Testis (tissue), 3 donors: Measurements from ENCODE around the gene METTL27. TPM values are rescaled to one million over a fixed set of nuclear protein-coding genes. Genes with fewer than 3 reads are reported as not detected.

Experiments used
- DNase-seq: peaks from one replicate; pipeline ENCODE4 v3.0.0-alpha.2; 2019
- H3K27ac ChIP-seq, 2 donors: fragments of 200-600 bp; sonication (generic); one replicate each; pipeline ENCODE4 v1.5.1; 2019
- H3K27me3 ChIP-seq: fragments of 200-600 bp; sonication (generic); one replicate; pipeline ENCODE4 v1.5.1; 2019
- H3K36me3 ChIP-seq: fragments of 200-600 bp; sonication (generic); one replicate; pipeline ENCODE4 v1.5.1; 2017; ENCODE audit warnings: low read depth; ENCODE audit errors: missing control alignments
- H3K4me1 ChIP-seq: fragments of 200-600 bp; sonication (generic); one replicate; pipeline ENCODE4 v1.5.1; 2019
- H3K4me3 ChIP-seq, 2 donors: fragments of 200-600 bp; sonication (generic); one replicate each; pipeline ENCODE4 v1.5.1; 2017 to 2019
- H3K9me3 ChIP-seq: fragments of 200-600 bp; sonication (generic); one replicate; pipeline ENCODE4 v1.5.1; 2017
- POLR2A ChIP-seq: fragments of 450-650 bp; IDR thresholded peaks from one replicate; pipeline ENCODE4 v1.6.1; 2017; ENCODE audit warnings: antibody characterized with exemption, mild to moderate bottlenecking, moderate library complexity
- WGBS, 2 donors: methylation state at CpG; one replicate each; pipeline ENCODE4 v1.1.5; 2018; 5-methylcytosine and 5-hydroxymethylcytosine counted together
- intact Hi-C: fragments of 100-400 bp; cut with DNase I; formaldehyde crosslinking; loops from one replicate; pipeline ENCODE4 v1.15.1; 2023; ENCODE audit warnings: low total_unique reads
- polyA plus RNA-seq: library from polyadenylated mRNA; stranded (reverse); fragments of 350-450 nt; fragmentation: Illumina TruSeq; extraction: RNeasy Lipid Tissue Mini Kit (QIAGEN cat#74804); gene quantifications from one replicate; pipeline ENCODE4 v1.2.3, GENCODE V29; 2014; ENCODE audit warnings: low read depth, low replicate concordance; ENCODE audit not compliant: insufficient read depth
- total RNA-seq, 2 donors: library from RNA; depleted of rRNA; stranded (reverse); fragments of >200 nt; gene quantifications; one replicate each; pipeline ENCODE4 v1.2.3, GENCODE V29; 2016
- TF ChIP-seq, protein P1 (sequence below), 3 experiments: fragments of 450-650 bp in 2 of 3; fragments of 200-600 bp in 1 of 3; sonication (generic) in 1 of 3; IDR thresholded peaks; one replicate each; pipeline ENCODE4 v1.5.1; 2016 to 2019; ENCODE audit warnings: antibody characterized with exemption in 3 of 3, mild to moderate bottlenecking in 2 of 3, moderate library complexity in 1 of 3

The METTL27 gene
- total and polyA plus RNA-seq, 3 donors from 2014 or later = 3.5 to 5.6 (median 3.7) TPM

DNA sequence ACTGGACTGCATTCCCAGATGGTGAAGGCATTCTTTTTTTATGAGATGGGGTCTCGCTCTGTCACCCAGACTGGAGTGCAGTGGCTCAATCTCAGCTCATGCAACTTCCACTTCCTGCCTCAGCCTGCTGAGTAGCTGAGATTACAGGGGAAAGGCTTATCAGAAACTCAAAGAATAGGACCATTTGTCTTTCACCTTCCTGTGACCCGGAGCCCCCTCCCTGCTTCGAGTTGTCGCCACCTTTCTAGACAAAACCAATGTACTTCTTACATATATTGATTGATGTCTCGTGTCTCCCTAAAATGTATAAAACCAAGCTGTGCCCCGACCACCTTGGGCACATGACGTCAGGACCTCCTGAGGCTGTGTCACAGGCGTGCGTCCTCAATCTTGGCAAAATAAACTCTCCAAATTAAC, 1.8 kb upstream of the METTL27 start:
- Histone ChIP-seq H3K4me3 (no peak overlapping the region), H3K27ac (no peak overlapping the region), H3K27me3 (no peaks in the 10 kb centered on the region), H3K9me3 (no peaks in the 10 kb centered on the region), H3K36me3 (no peaks in the 10 kb centered on the region), H3K4me1 (peaks cover 15% of the 10 kb centered on the region)
- intact Hi-C loops = no loop called here
- WGBS, 2 donors = 64 to 67% methylated on average over 9 of the region's 9 CpGs
- no peak for TF ChIP-seq POLR2A
- TF ChIP-seq, protein P1, sequence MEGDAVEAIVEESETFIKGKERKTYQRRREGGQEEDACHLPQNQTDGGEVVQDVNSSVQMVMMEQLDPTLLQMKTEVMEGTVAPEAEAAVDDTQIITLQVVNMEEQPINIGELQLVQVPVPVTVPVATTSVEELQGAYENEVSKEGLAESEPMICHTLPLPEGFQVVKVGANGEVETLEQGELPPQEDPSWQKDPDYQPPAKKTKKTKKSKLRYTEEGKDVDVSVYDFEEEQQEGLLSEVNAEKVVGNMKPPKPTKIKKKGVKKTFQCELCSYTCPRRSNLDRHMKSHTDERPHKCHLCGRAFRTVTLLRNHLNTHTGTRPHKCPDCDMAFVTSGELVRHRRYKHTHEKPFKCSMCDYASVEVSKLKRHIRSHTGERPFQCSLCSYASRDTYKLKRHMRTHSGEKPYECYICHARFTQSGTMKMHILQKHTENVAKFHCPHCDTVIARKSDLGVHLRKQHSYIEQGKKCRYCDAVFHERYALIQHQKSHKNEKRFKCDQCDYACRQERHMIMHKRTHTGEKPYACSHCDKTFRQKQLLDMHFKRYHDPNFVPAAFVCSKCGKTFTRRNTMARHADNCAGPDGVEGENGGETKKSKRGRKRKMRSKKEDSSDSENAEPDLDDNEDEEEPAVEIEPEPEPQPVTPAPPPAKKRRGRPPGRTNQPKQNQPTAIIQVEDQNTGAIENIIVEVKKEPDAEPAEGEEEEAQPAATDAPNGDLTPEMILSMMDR (IDR thresholded peaks at IDR 0.05) = no peak
- DNase-seq = no peak

DNA sequence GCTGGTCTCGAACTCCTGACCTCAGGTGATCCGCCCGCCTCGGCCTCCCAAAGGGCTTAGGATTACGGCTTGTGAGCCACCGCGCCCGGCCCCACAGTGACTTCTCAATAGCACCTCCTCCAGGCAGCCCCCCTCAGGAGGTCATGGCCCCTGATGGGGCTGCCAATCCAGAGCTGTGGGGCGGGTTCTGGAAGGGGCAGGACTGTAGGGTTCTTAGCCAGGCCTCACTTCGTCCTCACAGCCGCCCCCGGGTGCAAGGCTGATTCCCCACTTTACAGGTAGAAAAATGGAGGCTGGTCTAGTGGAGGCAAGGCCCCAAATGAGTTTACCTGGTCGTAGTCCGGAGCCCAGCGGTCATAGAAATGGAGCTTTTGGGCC, 638 bp downstream of the METTL27 start:
- TF ChIP-seq POLR2A = no peak
- TF ChIP-seq, protein P1 (IDR thresholded peaks at IDR 0.05) = no peak
- no peak for DNase-seq
- H3K4me1 ChIP-seq = peaks cover 15% of the 10 kb centered on the region
- H3K27ac ChIP-seq = no peak overlapping the region
- H3K36me3 ChIP-seq = no peaks in the 10 kb centered on the region
- H3K27me3 ChIP-seq = no peaks in the 10 kb centered on the region
- H3K4me3 ChIP-seq = peak overlapping the region; percentile 50 to 62
- no peaks in the 10 kb centered on the region for H3K9me3 ChIP-seq
- intact Hi-C loops = no loop called here
- WGBS, 2 donors = 47 to 58% methylated on average over 10 to 15 of the region's 15 CpGs

DNA sequence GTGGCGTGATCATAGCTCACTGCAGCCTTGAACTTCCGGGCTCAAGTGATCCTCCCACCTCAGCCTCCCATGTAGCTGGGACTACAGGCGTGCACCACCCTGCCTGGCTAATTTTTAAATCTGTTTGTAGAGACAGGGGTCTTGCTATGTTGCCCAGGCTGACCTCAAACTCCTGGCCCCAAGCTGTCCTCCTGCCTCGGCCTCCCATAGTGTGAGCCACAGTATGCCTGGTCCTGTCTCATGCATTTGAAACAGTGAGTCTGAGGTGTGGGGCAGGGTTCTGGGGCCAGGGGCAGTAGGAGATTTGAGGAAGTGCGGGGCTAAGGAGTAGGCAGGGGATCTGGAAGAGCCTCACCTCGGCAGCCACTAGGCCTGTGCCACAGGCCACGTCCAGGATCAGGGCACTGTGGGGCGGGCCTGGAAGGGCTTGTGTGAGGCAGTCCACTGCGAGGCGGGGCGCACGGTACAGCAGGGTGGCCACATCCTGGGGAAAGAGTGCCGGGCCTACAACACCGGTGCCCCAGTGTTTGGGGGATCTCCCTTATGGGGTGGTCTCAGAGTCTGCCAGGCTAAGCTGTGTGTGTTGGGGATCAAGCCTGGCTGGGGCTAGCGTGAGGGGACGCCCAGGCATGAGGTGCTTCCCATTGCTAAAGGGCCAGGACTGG, 1.5 kb downstream of the METTL27 start:
- Histone ChIP-seq H3K27me3 (no peaks in the 10 kb centered on the region), H3K4me1 (peaks cover 15% of the 10 kb centered on the region), H3K27ac (no peak overlapping the region), H3K9me3 (no peaks in the 10 kb centered on the region), H3K36me3 (no peaks in the 10 kb centered on the region), H3K4me3 (no peak overlapping the region)
- TF ChIP-seq, protein P1 (IDR thresholded peaks at IDR 0.05) = no peak
- no peak for TF ChIP-seq POLR2A
- no peak for DNase-seq
- 93 to 95% methylated on average over 13 to 16 of the region's 16 CpGs for WGBS, 2 donors
- intact Hi-C loops = no loop called here

DNA sequence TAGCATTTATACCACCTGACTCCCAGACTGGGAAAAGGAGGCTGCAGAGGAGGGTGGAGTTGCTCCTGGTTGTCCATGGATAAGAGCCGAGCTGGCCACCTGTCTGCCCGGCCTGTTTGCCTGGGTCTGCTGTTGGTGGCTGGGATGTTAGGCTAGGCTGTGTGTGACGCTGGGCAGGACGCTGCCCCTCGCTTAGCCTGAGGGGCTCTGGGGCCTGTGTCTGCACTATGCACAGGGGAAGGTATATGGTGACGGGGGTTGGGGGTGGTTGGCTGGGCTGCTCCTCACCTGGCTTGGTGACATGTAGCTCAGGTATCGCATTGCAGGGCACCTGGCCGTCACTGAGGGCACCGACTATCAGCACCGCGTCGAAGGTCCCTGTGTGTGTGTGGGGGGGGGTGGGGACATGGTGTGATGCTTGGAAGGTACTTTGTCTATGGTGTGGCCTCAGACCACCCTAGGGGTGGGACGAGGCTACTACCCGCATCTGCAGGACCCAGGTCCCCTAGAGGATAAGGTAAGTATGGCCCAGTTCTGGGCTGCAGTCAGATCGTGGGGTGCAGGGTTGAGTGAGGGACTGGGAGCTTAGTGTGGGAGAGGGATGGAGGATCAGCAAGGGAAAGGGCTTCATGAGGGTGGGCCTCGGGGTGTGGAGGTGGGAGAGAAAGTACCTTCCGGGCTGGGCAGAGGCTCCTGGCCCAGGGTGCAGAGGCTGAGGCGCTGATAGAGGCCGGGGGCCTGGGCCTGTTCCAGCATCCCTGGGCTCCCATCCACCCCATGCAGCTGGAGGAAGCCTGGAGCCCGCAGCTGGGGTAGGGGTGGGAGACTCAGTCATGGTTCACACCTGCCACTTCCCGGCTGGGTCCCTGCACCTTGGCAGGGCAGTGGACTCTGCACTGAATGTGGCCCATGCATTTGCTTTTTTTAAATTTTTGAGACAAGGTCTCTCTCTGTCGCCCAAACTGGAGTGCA, 2.3 kb downstream of the METTL27 start:
- no peak overlapping the region for H3K27ac ChIP-seq
- H3K4me1 ChIP-seq = peaks cover 8% of the 10 kb centered on the region
- no peak for DNase-seq
- no peaks in the 10 kb centered on the region for H3K27me3 ChIP-seq
- intact Hi-C loops = no loop called here
- no peak overlapping the region for H3K4me3 ChIP-seq
- no peak for TF ChIP-seq POLR2A
- TF ChIP-seq, protein P1 (IDR thresholded peaks at IDR 0.05) = no peak
- no peaks in the 10 kb centered on the region for H3K9me3 ChIP-seq
- no peaks in the 10 kb centered on the region for H3K36me3 ChIP-seq
- 94 to 95% methylated on average over 12 to 22 of the region's 22 CpGs for WGBS, 2 donors
